SHP77 treated with DMSO at 0.1 percent for 48 hours (cell line): ENCODE results near the gene CCDC188.

Experiments used
- DNase-seq: peaks from one replicate; lab custom pipeline; 2025; lab: John Stamatoyannopoulos, UW

CCDC188 gene

GRCh38 chr22:20132686-20133246 is 18.1 kb downstream of the CCDC188 start:
- DNase-seq, result no peak

GRCh38 chr22:20131859-20132685 is 18.8 kb downstream of the CCDC188 start:
- no peak for DNase-seq

- DNase-seq, result no peak
These were observed 19.3 kb downstream of the CCDC188 start, which contains the start of gene ZDHHC8 for GRCh38 chr22:20131597-20131858. ZDHHC8 (plus strand) TSS chr22:20131804; CDS start chr22:20131948, 144 bp downstream.

GRCh38 chr22:20130731-20131596 is 19.9 kb downstream of the CCDC188 start:
- no peak for DNase-seq

GRCh38 chr22:20130319-20130718 is 20.5 kb downstream of the CCDC188 start:
- no peak for DNase-seq

GRCh38 chr22:20129747-20130014 is 21.2 kb downstream of the CCDC188 start:
- no peak for DNase-seq

- peak; percentile 11 for DNase-seq
These were observed 21.7 kb downstream of the CCDC188 start for GRCh38 chr22:20128902-20129746.

GRCh38 chr22:20128619-20128901 is 22.3 kb downstream of the CCDC188 start:
- DNase-seq, result no peak

GRCh38 chr22:20127869-20128618 is 22.8 kb downstream of the CCDC188 start:
- no peak for DNase-seq

- no peak for DNase-seq
These were observed 23.5 kb downstream of the CCDC188 start for GRCh38 chr22:20127318-20127868.

- no peak for DNase-seq
These were observed 24.4 kb downstream of the CCDC188 start for GRCh38 chr22:20126284-20127029.

- DNase-seq, result no peak
These were observed 25.4 kb downstream of the CCDC188 start for GRCh38 chr22:20125201-20126174.

GRCh38 chr22:20124083-20124787 is 26.6 kb downstream of the CCDC188 start:
- no peak for DNase-seq

GRCh38 chr22:20123366-20124082 is 27.3 kb downstream of the CCDC188 start:
- no peak for DNase-seq

- no peak for DNase-seq
These were observed 28.9 kb downstream of the CCDC188 start for GRCh38 chr22:20121856-20122415.

GRCh38 chr22:20118300-20119020 is 32.4 kb downstream of the CCDC188 start:
- no peak for DNase-seq

GRCh38 chr22:20117633-20118299 is 33.1 kb downstream of the CCDC188 start:
- DNase-seq, result no peak
